ENCODE measurements around the gene MRPS27.

MRPS27 gene

DNA sequence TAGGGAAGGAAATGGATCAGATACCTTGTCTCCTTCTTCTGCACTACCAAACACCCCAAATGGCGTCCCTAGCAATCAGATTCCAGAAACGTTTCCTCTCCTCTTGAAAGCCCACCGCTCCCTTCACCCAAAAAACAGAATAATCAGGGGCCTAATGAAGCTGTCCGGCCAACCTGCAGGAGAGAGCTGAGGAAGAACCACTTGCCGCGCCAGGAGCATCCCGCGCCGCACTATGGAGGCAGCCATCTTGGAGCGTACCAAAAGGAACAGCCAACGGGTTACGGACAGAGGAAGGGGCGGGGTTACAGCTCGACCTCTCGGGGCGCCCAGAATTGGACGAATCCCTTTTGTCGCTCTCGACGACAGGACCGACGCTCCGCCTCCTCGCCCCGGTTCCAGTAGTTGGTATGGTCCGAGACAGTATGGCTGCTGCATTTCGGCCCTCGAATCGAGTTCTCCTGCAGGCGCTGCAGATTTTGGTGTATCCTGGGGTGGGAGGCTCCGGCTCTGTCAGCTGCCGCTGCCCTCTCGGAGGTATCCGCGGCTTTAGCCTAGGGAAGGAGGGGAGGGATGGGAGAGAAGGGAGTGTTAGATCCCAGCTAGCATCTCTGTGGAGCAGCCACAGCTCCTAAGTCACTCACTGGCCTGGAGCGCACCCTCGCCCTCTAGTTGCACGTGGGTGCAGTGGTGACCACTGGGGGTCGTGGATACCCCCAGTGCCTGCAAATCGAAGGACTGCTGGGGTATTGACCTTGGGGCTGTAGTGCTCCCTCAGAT, at the start of gene MRPS27, which contains the start of gene PTCD2:
TSS of gene MRPS27 (minus strand) at position 265 of the 777 bp plus-strand sequence. CDS start at position 246, 19 bp downstream.
TSS of gene PTCD2 (plus strand) at position 398 of the 777 bp plus-strand sequence. CDS start at position 408, 10 bp downstream.
- Histone ChIP-seq H3K36me3 (ENCODE audit: insufficient read depth, low read length) (peaks cover 22% of the 10 kb centered on the region), H3K27ac (peak within 1 kb of the TSS; percentile 17; the same call in 1 of the 2 replicates), H3K9me3 (ENCODE audit: low read depth, low read length) (no peaks in the 10 kb centered on the region), H3K4me3 (peak within 1 kb of the TSS; percentile 84), H3K9ac (ENCODE audit: insufficient read length) (peak within 1 kb of the TSS; percentile 93)
- DNase-seq (ENCODE audit: low read depth, low spot score): peak; percentile 88
- TF ChIP-seq FOXP2 (optimal IDR thresholded peaks at IDR 0.05; ENCODE audit: control extremely low read depth, extremely low read length, insufficient read depth): no peak
- peak; percentile 99 for TF ChIP-seq POLR2AphosphoS5 (IDR thresholded peaks at IDR 0.05; ENCODE audit: borderline replicate concordance, low read depth, low read length)
- TF ChIP-seq EZH2 (IDR thresholded peaks at IDR 0.05): no peak

DNA sequence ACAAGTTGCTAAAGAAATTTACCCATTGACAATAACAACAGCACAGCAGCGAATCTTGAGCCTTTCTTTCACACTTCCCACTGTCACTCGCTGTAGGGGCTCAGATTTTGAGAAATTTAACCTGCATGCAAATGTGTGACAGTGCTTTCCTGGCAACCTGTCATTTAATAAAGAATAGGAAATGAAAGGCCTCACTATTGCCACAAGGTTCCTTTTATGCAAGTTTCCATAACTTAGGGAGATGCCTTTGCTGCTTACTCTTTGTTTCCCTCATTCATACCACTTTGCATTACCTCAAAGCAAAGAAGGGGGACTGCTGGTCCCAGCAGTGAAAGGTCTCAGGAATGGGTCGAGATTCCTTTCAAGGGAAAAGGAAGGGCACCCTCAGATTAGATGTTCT, 49.7 kb upstream of the MRPS27 start:
- no peak overlapping the region for H3K27ac ChIP-seq
- TF ChIP-seq EZH2 (IDR thresholded peaks at IDR 0.05) (no peak), POLR2AphosphoS5 (IDR thresholded peaks at IDR 0.05; ENCODE audit: borderline replicate concordance, low read depth, low read length) (no peak), FOXP2 (optimal IDR thresholded peaks at IDR 0.05; ENCODE audit: control extremely low read depth, extremely low read length, insufficient read depth) (no peak)
- DNase-seq (ENCODE audit: low read depth, low spot score): no peak
- H3K36me3 ChIP-seq (ENCODE audit: insufficient read depth, low read length): no peaks in the 10 kb centered on the region
- no peak overlapping the region for H3K4me3 ChIP-seq
- no peak overlapping the region for H3K9ac ChIP-seq (ENCODE audit: insufficient read length)
- no peaks in the 10 kb centered on the region for H3K9me3 ChIP-seq (ENCODE audit: low read depth, low read length)

DNA sequence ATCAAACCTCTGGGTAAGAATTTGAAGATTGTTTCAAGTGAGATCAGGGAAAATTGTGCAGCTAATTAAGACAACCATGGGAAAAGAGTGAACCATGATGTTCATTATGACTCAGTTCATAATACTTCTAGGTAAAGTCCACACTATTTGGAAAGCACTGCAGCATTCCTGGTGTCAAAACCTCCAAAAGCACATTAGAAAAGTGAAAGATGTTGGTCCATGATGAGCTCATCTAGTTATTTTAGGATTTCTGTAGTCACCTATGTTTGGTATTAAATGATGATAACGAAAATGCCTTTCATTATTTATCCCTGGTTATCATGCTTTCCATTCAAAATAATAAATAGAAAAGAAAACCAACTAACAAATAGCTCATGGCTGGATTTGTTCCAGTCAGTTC, 49.3 kb upstream of the MRPS27 start:
- TF ChIP-seq POLR2AphosphoS5 (IDR thresholded peaks at IDR 0.05; ENCODE audit: borderline replicate concordance, low read depth, low read length): no peak
- TF ChIP-seq FOXP2 (optimal IDR thresholded peaks at IDR 0.05; ENCODE audit: control extremely low read depth, extremely low read length, insufficient read depth): no peak
- DNase-seq (ENCODE audit: low read depth, low spot score): no peak
- no peaks in the 10 kb centered on the region for H3K9me3 ChIP-seq (ENCODE audit: low read depth, low read length)
- H3K36me3 ChIP-seq (ENCODE audit: insufficient read depth, low read length): no peaks in the 10 kb centered on the region
- H3K27ac ChIP-seq: no peak overlapping the region
- H3K9ac ChIP-seq (ENCODE audit: insufficient read length): no peak overlapping the region
- H3K4me3 ChIP-seq: no peak overlapping the region

DNA sequence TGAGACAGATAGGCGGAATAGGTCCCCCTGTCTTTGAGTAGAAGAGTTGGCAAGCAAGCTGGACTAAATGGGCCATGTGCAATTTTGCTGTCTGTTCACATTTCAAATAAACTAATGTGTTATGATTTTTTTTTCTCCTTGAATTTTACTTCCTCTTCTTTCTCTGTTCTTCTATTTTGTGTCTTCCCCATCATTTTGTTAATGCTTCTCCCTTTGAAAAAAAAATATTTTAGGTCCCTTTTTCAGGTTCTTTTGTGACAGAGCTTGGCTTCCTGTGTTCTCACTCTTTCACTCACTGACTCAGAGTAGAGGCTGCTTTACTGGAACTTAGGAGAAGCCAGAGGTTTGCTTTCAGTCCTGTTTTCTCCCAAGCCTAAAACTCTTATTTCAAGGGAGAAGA, 48.2 kb upstream of the MRPS27 start:
- no peak for TF ChIP-seq FOXP2 (optimal IDR thresholded peaks at IDR 0.05; ENCODE audit: control extremely low read depth, extremely low read length, insufficient read depth)
- no peak for TF ChIP-seq EZH2 (IDR thresholded peaks at IDR 0.05)
- TF ChIP-seq POLR2AphosphoS5 (IDR thresholded peaks at IDR 0.05; ENCODE audit: borderline replicate concordance, low read depth, low read length): no peak
- no peak for DNase-seq (ENCODE audit: low read depth, low spot score)
- Histone ChIP-seq H3K4me3 (no peak overlapping the region), H3K9me3 (ENCODE audit: low read depth, low read length) (no peaks in the 10 kb centered on the region), H3K27ac (no peak overlapping the region), H3K36me3 (ENCODE audit: insufficient read depth, low read length) (no peaks in the 10 kb centered on the region), H3K9ac (ENCODE audit: insufficient read length) (no peak overlapping the region)

DNA sequence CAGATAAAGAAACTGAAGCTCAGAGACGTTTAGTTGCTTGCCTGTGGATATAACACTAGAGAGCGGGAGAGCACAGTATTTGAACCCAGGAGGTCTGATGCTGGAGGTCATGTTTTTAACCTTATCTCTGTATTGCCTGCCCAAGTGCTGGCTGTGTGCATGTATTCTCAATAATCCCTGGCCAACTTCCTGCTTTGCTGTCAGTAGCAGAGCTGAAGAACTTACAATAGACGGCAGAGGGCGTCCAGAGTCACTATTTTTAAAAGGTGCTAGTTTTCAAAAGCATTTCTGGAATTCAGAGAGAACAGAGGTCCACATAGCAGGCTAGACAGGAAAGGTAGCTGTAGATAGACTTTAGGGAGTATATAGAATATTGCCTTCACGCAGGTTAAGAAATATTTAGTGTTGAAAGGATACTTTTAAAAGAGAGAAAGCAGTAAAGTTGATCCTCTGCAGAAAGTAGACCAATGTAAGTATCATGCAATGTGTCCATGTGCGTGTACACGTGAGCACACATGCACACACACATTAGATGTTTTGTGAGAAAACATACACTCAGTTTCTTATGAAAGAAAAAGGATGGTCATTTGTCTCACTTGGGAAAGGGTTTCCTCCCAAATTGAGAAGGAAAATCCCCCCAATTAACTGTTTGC, 46.4 kb upstream of the MRPS27 start:
- Histone ChIP-seq H3K36me3 (ENCODE audit: insufficient read depth, low read length) (no peaks in the 10 kb centered on the region), H3K4me3 (no peak overlapping the region), H3K27ac (no peak overlapping the region), H3K9ac (ENCODE audit: insufficient read length) (no peak overlapping the region), H3K9me3 (ENCODE audit: low read depth, low read length) (no peaks in the 10 kb centered on the region)
- peak; percentile 48 for DNase-seq (ENCODE audit: low read depth, low spot score)
- TF ChIP-seq POLR2AphosphoS5 (IDR thresholded peaks at IDR 0.05; ENCODE audit: borderline replicate concordance, low read depth, low read length) (no peak), EZH2 (IDR thresholded peaks at IDR 0.05) (no peak), FOXP2 (optimal IDR thresholded peaks at IDR 0.05; ENCODE audit: control extremely low read depth, extremely low read length, insufficient read depth) (no peak)

DNA sequence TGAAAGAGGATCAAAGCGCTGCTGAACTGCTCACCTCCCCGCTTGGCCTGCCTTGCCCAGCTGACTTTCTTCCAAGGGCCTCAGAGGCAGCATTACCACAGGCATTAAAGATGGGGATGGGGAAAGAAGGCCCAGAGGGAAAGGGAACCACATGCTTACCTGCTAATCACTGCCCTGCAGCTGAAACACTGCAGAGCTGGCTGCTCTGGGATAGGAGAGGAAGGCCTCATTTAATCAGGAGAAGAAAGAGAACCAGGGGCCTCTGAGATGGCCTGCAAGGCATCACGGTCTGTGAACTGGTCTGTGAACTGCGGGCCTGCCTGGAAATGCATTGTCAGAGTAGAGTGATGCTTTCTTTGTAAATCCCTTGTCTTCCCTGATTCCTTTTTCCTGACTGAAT, 44.9 kb upstream of the MRPS27 start:
- no peak for TF ChIP-seq EZH2 (IDR thresholded peaks at IDR 0.05)
- TF ChIP-seq FOXP2 (optimal IDR thresholded peaks at IDR 0.05; ENCODE audit: control extremely low read depth, extremely low read length, insufficient read depth): no peak
- TF ChIP-seq POLR2AphosphoS5 (IDR thresholded peaks at IDR 0.05; ENCODE audit: borderline replicate concordance, low read depth, low read length): no peak
- no peak for DNase-seq (ENCODE audit: low read depth, low spot score)
- H3K9ac ChIP-seq (ENCODE audit: insufficient read length): no peak overlapping the region
- peaks cover 6% of the 10 kb centered on the region; the same call in 1 of the 2 replicates for H3K36me3 ChIP-seq (ENCODE audit: insufficient read depth, low read length)
- no peak overlapping the region for H3K27ac ChIP-seq
- H3K4me3 ChIP-seq: no peak overlapping the region
- H3K9me3 ChIP-seq (ENCODE audit: low read depth, low read length): no peaks in the 10 kb centered on the region

DNA sequence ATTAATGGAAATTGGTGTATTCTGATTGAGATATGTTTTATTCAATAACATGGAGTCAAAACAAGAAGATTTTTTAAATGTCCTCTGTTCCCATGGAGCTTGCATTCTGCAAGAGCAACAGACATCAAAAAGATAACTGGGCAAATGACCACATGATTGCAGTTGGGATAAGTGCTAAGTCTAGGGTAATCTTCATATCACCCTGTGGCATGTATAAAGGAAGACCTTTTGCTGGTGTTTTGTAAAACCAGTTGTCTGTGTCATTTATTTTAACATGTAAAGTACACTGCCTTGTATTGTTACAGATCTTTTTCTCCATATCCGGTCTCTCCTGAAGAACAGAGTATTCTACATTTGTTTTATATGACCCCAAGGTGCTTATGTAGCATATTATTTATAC, 44.1 kb upstream of the MRPS27 start:
- no peaks in the 10 kb centered on the region for H3K9me3 ChIP-seq (ENCODE audit: low read depth, low read length)
- no peak overlapping the region for H3K27ac ChIP-seq
- H3K36me3 ChIP-seq (ENCODE audit: insufficient read depth, low read length): peaks cover 12% of the 10 kb centered on the region
- no peak overlapping the region for H3K4me3 ChIP-seq
- no peak overlapping the region for H3K9ac ChIP-seq (ENCODE audit: insufficient read length)
- no peak for TF ChIP-seq EZH2 (IDR thresholded peaks at IDR 0.05)
- no peak for TF ChIP-seq POLR2AphosphoS5 (IDR thresholded peaks at IDR 0.05; ENCODE audit: borderline replicate concordance, low read depth, low read length)
- TF ChIP-seq FOXP2 (optimal IDR thresholded peaks at IDR 0.05; ENCODE audit: control extremely low read depth, extremely low read length, insufficient read depth): no peak
- DNase-seq (ENCODE audit: low read depth, low spot score): no peak

DNA sequence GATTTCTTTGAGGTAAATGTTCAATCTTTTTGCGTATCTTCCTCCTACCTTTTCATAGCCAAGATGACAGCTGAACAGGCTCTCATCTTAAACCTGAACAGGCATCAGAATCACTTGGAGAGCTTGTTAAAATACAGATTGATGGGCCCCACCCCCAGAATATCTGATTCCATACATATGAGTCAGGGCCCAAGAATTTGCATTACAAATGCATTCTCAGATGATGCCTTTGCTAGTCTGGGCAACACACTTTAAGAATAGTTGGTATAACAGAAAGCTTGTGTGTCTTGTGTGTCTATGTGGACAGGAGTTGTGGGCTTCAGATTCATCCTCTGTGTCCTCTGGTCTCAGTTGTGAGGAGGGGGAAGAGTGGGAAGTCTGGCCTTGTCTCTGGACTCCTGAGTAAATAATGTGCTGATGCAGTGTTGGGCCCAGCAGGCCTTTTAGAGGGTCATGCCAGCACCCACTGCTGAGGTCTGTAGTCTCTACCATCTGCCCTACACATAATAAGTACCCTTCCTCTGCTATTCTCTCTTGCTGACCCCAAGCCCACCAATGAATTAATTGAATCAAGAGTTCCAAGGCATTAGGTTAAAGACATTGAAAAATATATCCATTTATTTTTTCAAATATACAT, 43.2 kb upstream of the MRPS27 start:
- H3K9ac ChIP-seq (ENCODE audit: insufficient read length): no peak overlapping the region
- TF ChIP-seq FOXP2 (optimal IDR thresholded peaks at IDR 0.05; ENCODE audit: control extremely low read depth, extremely low read length, insufficient read depth) (no peak), EZH2 (IDR thresholded peaks at IDR 0.05) (no peak), POLR2AphosphoS5 (IDR thresholded peaks at IDR 0.05; ENCODE audit: borderline replicate concordance, low read depth, low read length) (no peak)
- no peaks in the 10 kb centered on the region for H3K9me3 ChIP-seq (ENCODE audit: low read depth, low read length)
- H3K4me3 ChIP-seq: no peak overlapping the region
- no peak for DNase-seq (ENCODE audit: low read depth, low spot score)
- no peak overlapping the region for H3K27ac ChIP-seq
- peaks cover 12% of the 10 kb centered on the region for H3K36me3 ChIP-seq (ENCODE audit: insufficient read depth, low read length)
